Stimulated activated CD4-positive, alpha-beta T cell treated with anti-CD3 and anti-CD28 coated beads, Interleukin-2, amount 100 ng/mL, for 4 hours (primary cell): Measurements from ENCODE around the gene LHCGR.

Experiments
- DNase-seq: peaks from one replicate; pipeline ENCODE4 v3.0.0-alpha.2; 2020; ENCODE audit warnings: low read depth

Gene LHCGR

GRCh38 chr2:48755473-48755872 is at the start of gene LHCGR:
TSS of gene LHCGR (minus strand) at chr2:48755724. CDS start at chr2:48755671, 53 bp downstream.
- no peak for DNase-seq

- no peak for DNase-seq
Observed at GRCh38 chr2:48799601-48800000, 44.1 kb upstream of the LHCGR start.

GRCh38 chr2:48795065-48795464 is 39.5 kb upstream of the LHCGR start:
- no peak for DNase-seq

- DNase-seq, result no peak
Observed at GRCh38 chr2:48793671-48794070, 38.1 kb upstream of the LHCGR start.

- no peak for DNase-seq
Observed at GRCh38 chr2:48792030-48792429, 36.5 kb upstream of the LHCGR start.

GRCh38 chr2:48790407-48791170 is 35.1 kb upstream of the LHCGR start:
- no peak for DNase-seq

- DNase-seq, result no peak
Observed at GRCh38 chr2:48787580-48787979, 32.1 kb upstream of the LHCGR start.

- DNase-seq, result no peak
Observed at GRCh38 chr2:48781366-48781765, 25.8 kb upstream of the LHCGR start.

- no peak for DNase-seq
Observed at GRCh38 chr2:48779019-48779716, 23.6 kb upstream of the LHCGR start.

- DNase-seq, result no peak
Observed at GRCh38 chr2:48774251-48774650, 18.7 kb upstream of the LHCGR start.

GRCh38 chr2:48771241-48772014 is 15.9 kb upstream of the LHCGR start:
- no peak for DNase-seq

- no peak for DNase-seq
Observed at GRCh38 chr2:48770181-48770580, 14.7 kb upstream of the LHCGR start.

GRCh38 chr2:48768669-48769068 is 13.1 kb upstream of the LHCGR start:
- no peak for DNase-seq

GRCh38 chr2:48767330-48767729 is 11.8 kb upstream of the LHCGR start:
- no peak for DNase-seq

- DNase-seq, result no peak
Observed at GRCh38 chr2:48760826-48761225, 5.3 kb upstream of the LHCGR start.

GRCh38 chr2:48759682-48760081 is 4.2 kb upstream of the LHCGR start:
- no peak for DNase-seq

- no peak for DNase-seq
Observed at GRCh38 chr2:48756289-48756688, 765 bp upstream of the LHCGR start.

- no peak for DNase-seq
Observed at GRCh38 chr2:48754874-48755273, 650 bp downstream of the LHCGR start.

- no peak for DNase-seq
Observed at GRCh38 chr2:48753228-48753627, 2.3 kb downstream of the LHCGR start.

- no peak for DNase-seq
Observed at GRCh38 chr2:48750128-48750739, 5.3 kb downstream of the LHCGR start.

GRCh38 chr2:48749291-48750127 is 6.0 kb downstream of the LHCGR start:
- no peak for DNase-seq
